ENCODE measurements around the gene SAMSN1.

DNA sequence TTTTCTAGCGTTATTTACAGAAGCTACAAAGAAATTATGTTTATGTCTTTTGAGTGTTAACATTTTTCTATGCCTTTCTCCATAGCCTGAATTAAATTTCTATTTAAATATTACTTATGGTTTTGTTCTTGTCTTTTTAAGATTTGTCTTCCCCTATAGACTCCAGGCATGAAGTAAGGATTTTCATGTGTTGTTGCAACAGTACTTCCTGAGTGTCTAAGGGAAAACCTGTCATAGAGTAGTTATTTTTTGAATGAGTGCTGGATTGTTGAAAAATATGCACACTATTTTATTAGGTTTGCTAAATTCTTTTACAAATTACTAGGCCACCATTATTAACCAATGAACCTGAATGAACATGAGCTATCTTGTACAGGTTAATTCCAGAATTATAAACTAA, 27.1 kb downstream of the SAMSN1 start:
- no peak for TF ChIP-seq POLR2A (IDR thresholded peaks at IDR 0.05)
- TF ChIP-seq, protein P1, sequence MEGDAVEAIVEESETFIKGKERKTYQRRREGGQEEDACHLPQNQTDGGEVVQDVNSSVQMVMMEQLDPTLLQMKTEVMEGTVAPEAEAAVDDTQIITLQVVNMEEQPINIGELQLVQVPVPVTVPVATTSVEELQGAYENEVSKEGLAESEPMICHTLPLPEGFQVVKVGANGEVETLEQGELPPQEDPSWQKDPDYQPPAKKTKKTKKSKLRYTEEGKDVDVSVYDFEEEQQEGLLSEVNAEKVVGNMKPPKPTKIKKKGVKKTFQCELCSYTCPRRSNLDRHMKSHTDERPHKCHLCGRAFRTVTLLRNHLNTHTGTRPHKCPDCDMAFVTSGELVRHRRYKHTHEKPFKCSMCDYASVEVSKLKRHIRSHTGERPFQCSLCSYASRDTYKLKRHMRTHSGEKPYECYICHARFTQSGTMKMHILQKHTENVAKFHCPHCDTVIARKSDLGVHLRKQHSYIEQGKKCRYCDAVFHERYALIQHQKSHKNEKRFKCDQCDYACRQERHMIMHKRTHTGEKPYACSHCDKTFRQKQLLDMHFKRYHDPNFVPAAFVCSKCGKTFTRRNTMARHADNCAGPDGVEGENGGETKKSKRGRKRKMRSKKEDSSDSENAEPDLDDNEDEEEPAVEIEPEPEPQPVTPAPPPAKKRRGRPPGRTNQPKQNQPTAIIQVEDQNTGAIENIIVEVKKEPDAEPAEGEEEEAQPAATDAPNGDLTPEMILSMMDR (IDR thresholded peaks at IDR 0.05) = no peak

All from heart left ventricle (tissue), 13 donors.